GM12892 (cell line): ENCODE data around the gene KCNJ18.
"Not testable (repeated sequence)": the region's sequence is repeated elsewhere in the genome, so short reads cannot be mapped to it uniquely, and the experiment has no call there.

Experiments used
- DNase-seq: peaks from one replicate; pipeline ENCODE4 v3.0.0; 2011; ENCODE audit not compliant: insufficient read length
- FAIRE-seq: peaks from 2 replicates; lab custom pipeline; 2011; peaks lifted over from hg19 to GRCh38; lab: Jason Lieb, UNC
- POLR2A ChIP-seq: IDR thresholded peaks from 2 replicates; pipeline ENCODE4 v1.6.1; 2011; ENCODE audit warnings: low read depth, low read length, control low read depth
- POLR2AphosphoS5 ChIP-seq: IDR thresholded peaks from 2 replicates; pipeline ENCODE4 v1.6.1; 2011; ENCODE audit warnings: low read depth, low read length, control low read depth
- TAF1 ChIP-seq: IDR thresholded peaks from 2 replicates; pipeline ENCODE4 v1.6.1; 2011; ENCODE audit warnings: low read depth, mild to moderate bottlenecking, control low read depth, low read length, borderline replicate concordance

Gene KCNJ18

GRCh38 chr17:21669616-21670360 is 22.5 kb upstream of the KCNJ18 start:
- DNase-seq, FAIRE-seq: not testable (repeated sequence)

- not testable (repeated sequence) for DNase-seq, FAIRE-seq
These were observed 21.8 kb upstream of the KCNJ18 start for GRCh38 chr17:21670361-21671155.

GRCh38 chr17:21671437-21671836 is 20.9 kb upstream of the KCNJ18 start:
- FAIRE-seq = not testable (repeated sequence)

GRCh38 chr17:21671871-21672270 is 20.5 kb upstream of the KCNJ18 start:
- not testable (repeated sequence) for FAIRE-seq

More at GRCh38 chr17:21671437-21671836, 20.9 kb upstream of the KCNJ18 start:
- DNase-seq = not testable (repeated sequence)

GRCh38 chr17:21673451-21674241 is 18.7 kb upstream of the KCNJ18 start:
- not testable (repeated sequence) for DNase-seq, FAIRE-seq

More at GRCh38 chr17:21671871-21672270, 20.5 kb upstream of the KCNJ18 start:
- DNase-seq = not testable (repeated sequence)

GRCh38 chr17:21674242-21674731 is 18.0 kb upstream of the KCNJ18 start:
- no peak for TF ChIP-seq POLR2A
- TF ChIP-seq TAF1 = no peak
- no peak for TF ChIP-seq POLR2AphosphoS5
- DNase-seq = no peak
- no peak for FAIRE-seq

GRCh38 chr17:21674891-21675738 is 17.2 kb upstream of the KCNJ18 start:
- not testable (repeated sequence) for DNase-seq, FAIRE-seq

- not testable (repeated sequence) for FAIRE-seq
These were observed 16.6 kb upstream of the KCNJ18 start for GRCh38 chr17:21675739-21676130.

GRCh38 chr17:21676281-21677111 is 15.8 kb upstream of the KCNJ18 start:
- DNase-seq = no peak
- FAIRE-seq = no peak
- TF ChIP-seq POLR2A (no peak), POLR2AphosphoS5 (no peak), TAF1 (no peak)

More at GRCh38 chr17:21675739-21676130, 16.6 kb upstream of the KCNJ18 start:
- not testable (repeated sequence) for DNase-seq

- no peak for TF ChIP-seq POLR2A
- TF ChIP-seq TAF1 = no peak
- no peak for TF ChIP-seq POLR2AphosphoS5
- no peak for DNase-seq
- FAIRE-seq = no peak
These were observed 15.0 kb upstream of the KCNJ18 start for GRCh38 chr17:21677126-21677910.
